GM19238 (cell line): Measurements from ENCODE around the gene CNTN2.

Experiments
- DNase-seq: peaks from one replicate; pipeline ENCODE4 v3.0.0; 2011; ENCODE audit warnings: low spot score; ENCODE audit not compliant: insufficient read length

CNTN2 gene

DNA sequence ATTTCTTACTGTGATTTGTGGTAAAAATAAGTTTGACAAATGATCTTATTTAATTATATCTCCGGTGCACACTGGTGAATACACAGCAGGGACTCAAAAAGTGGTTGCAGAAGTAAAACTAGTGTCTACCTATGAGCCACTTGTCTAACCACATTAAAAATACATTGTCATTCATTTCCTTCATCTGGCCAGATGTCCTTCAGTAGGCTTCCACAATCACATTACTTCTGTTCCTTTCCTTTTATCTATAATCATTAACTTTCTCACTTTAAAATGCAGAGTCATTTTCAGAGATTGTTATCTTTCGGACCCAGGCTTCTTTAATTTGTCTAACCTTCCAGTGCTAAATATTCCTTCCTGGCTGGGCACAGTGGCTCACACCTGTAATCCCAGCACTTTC, 75.7 kb downstream of the CNTN2 start:
- no peak for DNase-seq

DNA sequence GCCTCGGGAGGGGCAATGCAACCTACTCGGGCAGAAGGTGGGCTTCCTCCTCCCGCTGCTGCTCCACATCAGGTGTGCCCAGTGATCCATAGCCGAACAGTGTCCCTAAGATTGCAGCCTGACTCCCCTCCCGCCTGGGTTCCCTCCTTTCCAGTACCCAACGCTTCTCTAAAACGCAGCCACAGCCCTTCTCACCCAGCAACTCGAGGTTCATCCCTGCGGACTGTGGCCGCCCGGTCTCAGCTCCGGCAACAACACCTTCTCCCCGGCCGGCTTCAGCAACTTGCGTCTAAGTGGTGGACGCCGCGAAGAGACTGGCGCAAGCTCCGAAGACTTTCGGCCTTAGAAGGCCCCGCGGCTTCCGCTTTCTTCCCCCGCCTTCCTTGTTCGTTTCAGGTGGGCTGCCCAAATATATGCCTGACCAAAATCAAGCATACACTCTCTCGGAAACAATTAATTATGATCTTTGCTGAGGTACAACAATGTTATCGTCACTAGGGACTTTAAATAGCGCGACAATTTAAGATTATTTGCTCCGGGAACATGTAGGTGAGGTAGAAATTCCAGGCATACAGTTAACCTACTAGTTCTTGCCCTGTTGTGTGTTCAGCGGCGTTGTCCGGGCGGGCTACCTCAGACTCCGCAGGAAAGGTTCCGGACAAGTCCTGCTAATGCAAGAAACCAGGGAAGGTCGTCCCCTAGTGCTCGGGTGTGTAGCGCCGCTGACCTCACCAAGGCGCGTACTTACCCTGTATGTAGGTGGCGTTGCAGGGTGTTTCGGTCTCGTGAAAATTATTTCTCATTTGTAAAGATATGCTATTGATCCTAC, 78.9 kb downstream of the CNTN2 start, which contains the start of gene RBBP5:
Gene RBBP5, minus strand, starts transcription at position 319 of the 829 bp plus-strand sequence. Its CDS starts 105 bp downstream, at position 214.
- peak; percentile 79 for DNase-seq

DNA sequence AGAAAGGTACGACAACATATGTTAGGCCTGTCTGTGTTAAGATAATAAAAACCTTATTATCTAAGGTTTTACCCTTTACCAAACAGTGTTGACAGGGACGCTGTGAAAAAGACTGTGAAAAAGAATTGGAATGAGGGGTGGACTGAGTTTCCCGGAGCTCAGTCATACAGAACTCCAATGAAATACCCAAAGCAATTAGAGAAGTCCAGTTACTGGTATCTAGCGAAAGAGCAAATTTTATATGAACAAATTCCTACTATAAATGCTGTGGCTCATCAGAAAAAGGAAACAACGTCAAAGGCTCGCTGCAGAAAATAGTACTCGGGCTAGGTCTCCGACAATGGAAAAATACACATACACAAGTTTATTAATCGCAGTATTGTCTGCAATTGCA, 79.5 kb downstream of the CNTN2 start:
- no peak for DNase-seq

DNA sequence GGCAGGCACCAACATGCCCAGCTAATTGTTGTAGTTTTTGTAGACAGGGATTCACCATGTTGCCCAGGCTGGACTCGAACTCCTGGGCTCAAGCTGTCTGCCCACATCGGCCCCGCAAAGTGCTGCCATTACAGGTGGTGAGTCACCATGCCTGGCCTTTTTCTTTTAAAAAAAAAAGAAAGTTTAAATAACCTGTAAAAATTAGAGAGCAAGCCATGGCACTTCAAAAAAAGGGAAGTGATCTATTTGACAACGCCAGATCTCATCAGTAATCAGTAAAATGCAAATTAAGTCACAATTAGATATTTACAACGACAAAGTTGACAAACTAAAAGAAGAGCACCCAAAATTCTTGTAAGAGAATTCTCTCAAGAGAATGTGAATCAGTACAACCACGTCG, 81.7 kb downstream of the CNTN2 start:
- DNase-seq, result no peak

DNA sequence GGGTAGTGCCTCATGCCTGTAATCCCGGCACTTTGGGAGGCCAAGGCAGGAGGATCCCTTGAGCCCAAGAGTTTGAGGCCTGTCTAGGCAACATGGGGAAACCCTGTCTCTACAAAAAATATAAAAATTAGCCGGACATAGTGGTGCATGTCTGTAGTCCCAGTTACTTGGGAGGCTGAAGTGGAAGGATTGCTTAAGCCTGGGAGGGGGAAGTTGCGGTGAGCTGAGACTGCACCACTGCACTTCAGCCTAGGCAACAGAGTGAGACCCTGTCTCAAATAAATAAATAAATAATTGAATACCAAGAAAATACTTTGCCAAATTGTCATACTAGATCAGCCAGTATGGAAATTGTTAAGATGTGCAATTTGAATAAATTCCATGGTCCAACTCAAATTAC, 84.6 kb downstream of the CNTN2 start:
- DNase-seq, result no peak
